Mononuclear cell (primary cell): ENCODE measurements around the gene STK10. TPM values are rescaled to one million over a fixed set of nuclear protein-coding genes. Genes with fewer than 3 reads are reported as not detected.

Experiments
- H3K27me3 ChIP-seq: 2 replicates; pipeline ENCODE4 v1.6.0; 2011; ENCODE audit warnings: low read length, control low read depth; ENCODE audit not compliant: insufficient read depth
- H3K4me1 ChIP-seq: 2 replicates; pipeline ENCODE4 v1.5.1; 2011; ENCODE audit warnings: mild to moderate bottlenecking, low read length, control low read depth; ENCODE audit not compliant: insufficient read depth
- H3K4me3 ChIP-seq: 2 replicates; pipeline ENCODE4 v1.5.1; 2011; ENCODE audit warnings: mild to moderate bottlenecking, low read length, moderate library complexity
- H3K9me3 ChIP-seq: 2 replicates; pipeline ENCODE4 v1.5.1; 2011; ENCODE audit warnings: low read depth, mild to moderate bottlenecking, control low read depth, low read length
- total RNA-seq: library from RNA; depleted of rRNA; stranded (reverse); fragments of >200 nt; gene quantifications from one replicate; pipeline ENCODE4 v1.2.3, GENCODE V29; 2012

Gene STK10
- total RNA-seq, 1 donor = 134 TPM

- no peaks in the 10 kb centered on the region for H3K9me3 ChIP-seq
Observed at GRCh38 chr5:172145870-172146747, 41.9 kb downstream of the STK10 start.

GRCh38 chr5:172144931-172145869 is 42.8 kb downstream of the STK10 start:
- H3K27me3 ChIP-seq = no peaks in the 10 kb centered on the region
- H3K4me1 ChIP-seq = peaks cover 65% of the 10 kb centered on the region
- no peak overlapping the region for H3K4me3 ChIP-seq
- H3K9me3 ChIP-seq = no peaks in the 10 kb centered on the region

More at GRCh38 chr5:172145870-172146747, 41.9 kb downstream of the STK10 start:
- Histone ChIP-seq H3K4me1 (peaks cover 69% of the 10 kb centered on the region), H3K4me3 (no peak overlapping the region), H3K27me3 (no peaks in the 10 kb centered on the region)

DNA sequence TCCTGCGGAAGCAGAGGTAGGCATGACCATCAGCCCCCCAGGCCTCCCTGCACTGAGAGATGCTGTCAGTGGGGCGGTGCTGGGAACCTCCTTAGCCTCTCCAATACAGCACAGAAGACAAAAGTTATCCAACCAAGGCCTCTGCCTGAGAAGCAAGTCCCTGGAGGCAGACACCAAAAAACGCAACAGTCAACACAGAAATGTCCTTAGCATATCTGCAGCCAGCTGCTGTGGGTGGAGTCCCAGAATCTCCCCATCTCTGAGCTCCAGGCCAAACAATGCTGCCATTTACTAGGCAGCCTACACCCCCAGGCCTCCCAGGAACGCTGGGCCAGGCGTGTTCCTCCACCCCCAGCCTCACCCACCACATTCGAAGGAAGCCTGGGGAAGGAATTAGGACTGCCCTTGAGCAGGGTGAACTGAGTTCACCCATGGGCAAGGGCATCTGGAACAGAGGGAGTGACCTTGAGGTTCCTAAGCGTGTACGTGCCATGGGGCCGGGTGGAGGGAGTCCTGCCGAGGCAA is 43.7 kb downstream of the STK10 start:
- Histone ChIP-seq H3K4me1 (peaks cover 63% of the 10 kb centered on the region), H3K27me3 (no peaks in the 10 kb centered on the region), H3K9me3 (no peaks in the 10 kb centered on the region), H3K4me3 (no peak overlapping the region)

DNA sequence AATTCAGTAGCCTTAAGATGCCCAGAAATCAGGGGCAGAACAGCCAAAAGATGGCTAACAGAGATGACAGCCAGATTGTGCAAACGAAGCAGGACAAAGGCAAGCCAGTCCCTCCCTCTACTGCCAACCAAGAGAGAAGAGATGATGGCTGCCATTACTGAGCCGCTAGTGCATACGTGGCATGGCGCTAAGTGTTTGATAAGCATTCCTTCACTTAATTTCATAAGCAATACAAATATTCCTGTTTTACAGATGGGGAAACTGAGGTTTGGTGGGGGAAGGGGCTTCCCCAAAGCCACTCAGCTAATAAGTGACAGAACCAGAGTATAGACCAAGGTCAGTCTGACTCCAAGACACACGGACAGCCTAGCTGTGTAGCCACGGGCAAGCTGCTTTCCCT is 44.1 kb downstream of the STK10 start:
- no peaks in the 10 kb centered on the region for H3K9me3 ChIP-seq
- no peak overlapping the region for H3K4me3 ChIP-seq
- H3K4me1 ChIP-seq = peaks cover 61% of the 10 kb centered on the region

DNA sequence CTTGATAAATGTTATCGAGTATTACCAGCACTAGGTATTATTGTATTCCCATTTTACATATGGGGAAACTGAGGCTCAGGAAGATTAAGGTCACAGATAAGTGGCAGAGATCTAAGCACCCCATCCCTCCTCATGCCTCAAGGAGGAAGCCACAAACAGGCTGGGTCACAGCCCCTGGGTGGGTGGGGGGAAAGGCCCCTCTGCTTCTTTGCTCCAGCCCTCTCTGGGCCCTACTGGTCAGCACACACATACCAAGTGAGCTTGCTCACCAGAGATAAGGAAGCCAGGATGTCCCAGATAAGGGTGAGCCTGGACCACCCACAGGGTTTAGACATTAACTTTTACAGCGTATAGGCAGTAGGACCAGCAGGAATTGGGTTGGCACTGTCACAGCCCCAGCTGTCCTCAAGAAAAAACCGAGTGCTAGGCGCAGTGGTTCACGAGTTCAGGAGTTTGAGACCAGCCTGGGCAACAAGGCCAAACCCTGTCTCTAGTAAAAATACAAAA is 45.3 kb downstream of the STK10 start:
- Histone ChIP-seq H3K9me3 (no peaks in the 10 kb centered on the region), H3K4me1 (peaks cover 53% of the 10 kb centered on the region), H3K4me3 (no peak overlapping the region), H3K27me3 (no peaks in the 10 kb centered on the region)

More for the DNA sequence above, 44.1 kb downstream of the STK10 start:
- H3K27me3 ChIP-seq = no peaks in the 10 kb centered on the region

DNA sequence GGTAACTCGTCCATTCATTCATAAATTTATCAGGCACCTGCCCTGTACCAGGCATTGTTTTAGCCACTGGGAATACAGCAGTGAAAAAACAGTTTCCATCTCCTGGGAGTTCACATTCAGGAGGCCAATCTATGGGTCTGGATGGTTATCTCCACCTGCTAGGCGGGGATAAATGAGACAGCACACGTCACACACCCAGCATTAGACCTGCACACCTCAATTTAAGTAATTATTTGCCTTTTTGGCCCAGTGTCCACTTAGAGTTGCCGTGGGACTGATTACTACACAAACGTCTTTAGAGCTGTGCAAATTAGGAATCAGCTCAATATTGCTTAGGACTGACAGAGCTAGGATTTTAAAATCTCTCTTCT is 46.1 kb downstream of the STK10 start:
- no peaks in the 10 kb centered on the region for H3K9me3 ChIP-seq
- no peak overlapping the region for H3K4me3 ChIP-seq
- H3K4me1 ChIP-seq = peaks cover 50% of the 10 kb centered on the region
- no peaks in the 10 kb centered on the region for H3K27me3 ChIP-seq

DNA sequence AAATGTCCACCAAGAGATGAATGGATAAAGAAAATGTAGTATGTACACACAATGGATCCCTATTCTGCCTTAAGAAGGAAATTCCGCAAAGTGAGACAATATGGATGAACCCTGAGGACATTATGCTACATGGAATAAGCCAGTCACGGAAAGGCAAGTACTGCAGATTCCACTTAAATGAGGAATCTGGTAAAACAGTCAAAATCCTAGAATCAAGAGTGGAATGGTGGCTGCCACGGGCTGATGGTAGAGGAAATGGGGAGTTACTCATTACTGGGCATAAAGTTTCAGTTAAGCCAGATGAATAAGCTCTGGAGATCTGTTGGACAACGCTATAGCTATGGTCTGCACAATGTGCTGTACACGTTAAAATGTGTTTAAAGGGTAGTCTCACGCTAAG is 47.2 kb downstream of the STK10 start:
- Histone ChIP-seq H3K4me3 (no peak overlapping the region), H3K27me3 (no peaks in the 10 kb centered on the region), H3K4me1 (peaks cover 50% of the 10 kb centered on the region), H3K9me3 (no peaks in the 10 kb centered on the region)

DNA sequence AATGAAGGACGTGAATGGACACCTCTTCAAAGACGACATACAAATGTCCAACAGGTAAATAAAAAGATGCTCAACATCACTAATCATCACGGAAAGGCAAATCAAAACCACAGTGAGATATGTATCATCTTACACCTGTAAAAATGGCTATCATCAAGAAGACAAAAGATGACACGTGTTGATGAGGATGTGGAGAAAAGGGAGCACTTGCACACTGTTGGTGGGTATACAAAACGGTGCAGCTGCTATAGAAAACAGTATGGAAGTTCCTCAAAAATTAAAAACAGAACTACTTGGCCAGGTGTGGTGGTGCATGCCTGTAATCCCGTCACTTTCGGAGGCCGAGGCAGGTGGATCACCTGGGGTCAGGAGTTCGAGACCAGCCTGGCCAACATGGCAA is 47.9 kb downstream of the STK10 start:
- no peaks in the 10 kb centered on the region for H3K9me3 ChIP-seq
- no peak overlapping the region for H3K4me3 ChIP-seq
- no peaks in the 10 kb centered on the region for H3K27me3 ChIP-seq
- H3K4me1 ChIP-seq = peaks cover 51% of the 10 kb centered on the region

DNA sequence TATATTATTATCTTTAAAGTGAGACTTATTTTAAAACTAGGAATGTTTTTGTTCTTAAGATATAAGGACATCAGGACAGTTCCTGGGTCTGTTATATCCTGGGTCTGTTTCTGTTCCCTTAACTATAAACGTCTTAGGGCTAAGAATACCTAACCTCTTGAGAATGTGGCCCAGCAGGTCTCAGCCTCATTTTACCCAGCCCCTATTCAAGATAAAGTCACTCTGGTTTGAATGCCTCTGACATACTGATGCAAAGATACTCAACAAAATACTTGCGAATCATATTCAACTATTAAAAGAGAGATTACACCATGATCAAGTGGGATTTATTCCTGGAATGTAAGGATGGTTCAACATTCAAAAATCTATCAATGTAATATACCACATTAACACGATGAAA is 51.0 kb downstream of the STK10 start:
- no peak overlapping the region for H3K4me3 ChIP-seq
- H3K9me3 ChIP-seq = no peaks in the 10 kb centered on the region
- H3K27me3 ChIP-seq = no peaks in the 10 kb centered on the region
- H3K4me1 ChIP-seq = peaks cover 54% of the 10 kb centered on the region

- Histone ChIP-seq H3K27me3 (no peaks in the 10 kb centered on the region), H3K4me1 (peaks cover 74% of the 10 kb centered on the region), H3K4me3 (no peak overlapping the region), H3K9me3 (no peaks in the 10 kb centered on the region)
Observed at GRCh38 chr5:172133359-172134029, 54.5 kb downstream of the STK10 start.

DNA sequence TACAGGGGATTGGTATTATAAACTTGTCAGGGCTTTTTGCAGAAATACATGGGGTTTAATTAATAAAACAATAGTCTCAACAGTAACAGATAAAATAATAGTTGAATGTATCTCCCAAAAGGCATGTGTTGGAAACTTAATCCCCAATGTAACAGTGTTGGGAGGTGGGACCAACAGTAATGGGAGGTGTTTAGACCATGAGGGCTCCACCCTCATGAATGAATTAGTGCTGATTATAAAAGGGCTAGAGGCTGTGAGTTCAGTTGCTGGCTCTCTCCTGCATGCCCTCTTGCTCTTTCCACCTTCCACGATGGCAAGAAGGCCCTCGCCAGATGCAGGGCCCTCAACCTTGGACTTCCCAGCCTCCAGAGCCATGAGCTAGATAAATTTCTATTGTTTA is 56.3 kb downstream of the STK10 start:
- no peak overlapping the region for H3K4me3 ChIP-seq
- no peaks in the 10 kb centered on the region for H3K27me3 ChIP-seq
- no peaks in the 10 kb centered on the region for H3K9me3 ChIP-seq
- peaks cover 81% of the 10 kb centered on the region for H3K4me1 ChIP-seq

DNA sequence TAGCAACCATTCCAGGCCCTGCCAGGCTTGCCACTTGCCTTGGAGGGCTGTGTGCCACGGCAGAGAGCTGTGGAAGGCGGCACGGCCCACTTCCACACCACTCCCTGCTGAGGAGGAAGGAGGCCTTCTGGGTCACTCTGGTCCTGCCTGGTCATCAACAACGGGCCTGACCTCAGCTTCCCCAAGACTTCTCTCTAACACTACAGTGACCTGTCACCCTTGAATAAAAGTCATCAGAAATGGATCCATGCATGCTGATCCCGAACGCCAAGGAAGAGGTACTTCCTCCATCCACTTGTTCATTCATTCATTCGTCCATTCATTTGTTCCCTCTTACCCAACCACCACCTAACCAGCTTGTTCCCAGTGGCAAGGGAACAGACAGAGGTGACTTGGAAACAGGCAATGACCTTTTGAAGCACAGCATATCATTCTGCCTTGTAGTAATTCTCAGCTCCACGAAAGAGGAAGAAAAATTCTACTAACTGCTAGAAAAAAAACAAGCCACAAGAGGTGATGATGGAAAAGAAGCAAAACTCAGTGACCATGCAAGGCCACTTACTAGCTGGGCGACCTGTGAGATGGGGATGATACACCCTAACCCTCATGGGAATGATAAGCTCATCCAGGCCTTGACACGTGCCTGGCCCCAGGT is 58.6 kb downstream of the STK10 start:
- H3K4me1 ChIP-seq = peaks cover 67% of the 10 kb centered on the region
- H3K4me3 ChIP-seq = no peak overlapping the region
- H3K27me3 ChIP-seq = no peaks in the 10 kb centered on the region
- no peaks in the 10 kb centered on the region for H3K9me3 ChIP-seq

GRCh38 chr5:172127581-172127980 is 60.4 kb downstream of the STK10 start:
- Histone ChIP-seq H3K9me3 (no peaks in the 10 kb centered on the region), H3K27me3 (no peaks in the 10 kb centered on the region), H3K4me3 (no peak overlapping the region), H3K4me1 (peaks cover 61% of the 10 kb centered on the region)

DNA sequence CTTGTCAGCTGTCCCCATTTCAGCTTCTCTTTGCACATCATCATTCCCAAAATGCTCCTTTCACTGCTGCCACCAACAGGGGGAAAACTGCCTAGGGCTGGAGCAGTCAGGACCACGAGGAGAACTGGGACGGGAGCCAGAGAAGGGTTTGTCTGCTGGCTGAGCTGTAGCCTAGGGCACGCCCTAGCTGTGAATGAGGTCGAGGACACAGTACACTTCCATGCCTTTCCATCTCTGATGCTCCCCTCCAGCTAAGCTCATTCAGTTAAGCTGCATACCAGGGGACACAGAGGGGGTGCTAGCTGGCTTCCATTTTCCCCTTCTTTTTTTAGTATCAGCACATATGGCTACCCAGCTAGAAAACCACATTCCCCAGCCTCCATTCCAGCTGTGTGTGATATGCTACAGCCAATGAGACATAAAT is 64.7 kb downstream of the STK10 start:
- no peaks in the 10 kb centered on the region for H3K27me3 ChIP-seq
- no peaks in the 10 kb centered on the region for H3K9me3 ChIP-seq
- no peak overlapping the region for H3K4me3 ChIP-seq
- peaks cover 39% of the 10 kb centered on the region for H3K4me1 ChIP-seq
